HEK293 (cell line): ENCODE results near the gene CSK.

Experiments used
- CTCF ChIA-PET: fragments of 350-600 bp; formaldehyde crosslinking; extraction: SDS; loops from one replicate; lab custom pipeline; 2021; ENCODE audit warnings: antibody characterized with exemption; lab: Yijun Ruan, JAX
- POLR2A ChIA-PET: fragments of 300-600 bp; formaldehyde crosslinking; extraction: SDS; loops from one replicate; lab custom pipeline; 2020; ENCODE audit warnings: antibody characterized with exemption, inconsistent platforms; lab: Yijun Ruan, JAX
- H3K27ac ChIP-seq: fragments of 200-500 bp; sonication (Bioruptor generic); 2 replicates; pipeline ENCODE4 v1.5.1; 2014; ENCODE audit warnings: low read depth, low read length, control low read depth, inconsistent platforms; ENCODE audit errors: extremely low read depth
- H3K36me3 ChIP-seq, 2 experiments: fragments of 200-500 bp in 1 of 2; sonication (Bioruptor generic) in 1 of 2; 1 replicate in 1 of 2; 2 replicates in 1 of 2; pipeline ENCODE4 v1.5.1; 2014 to 2017; ENCODE audit warnings: inconsistent platforms in 2 of 2, low read length in 2 of 2; ENCODE audit not compliant: control insufficient read depth in 2 of 2, insufficient read depth in 1 of 2
- H3K4me1 ChIP-seq: fragments of 200-500 bp; sonication (Bioruptor generic); 2 replicates; pipeline ENCODE4 v1.5.1; 2014; ENCODE audit warnings: mild to moderate bottlenecking, low read length, inconsistent platforms; ENCODE audit not compliant: control insufficient read depth, insufficient read depth
- H3K4me3 ChIP-seq: 2 replicates; pipeline ENCODE4 v1.5.1; 2011; ENCODE audit warnings: low read depth, mild to moderate bottlenecking, control low read depth, low read length, moderate library complexity
- H3K9me3 ChIP-seq: fragments of 200-500 bp; sonication (Bioruptor generic); 2 replicates; pipeline ENCODE4 v1.5.1; 2014; ENCODE audit warnings: low read depth, low read length, inconsistent platforms; ENCODE audit not compliant: control insufficient read depth, insufficient read depth
- BCL11B ChIP-seq: fragments of 450-650 bp; formaldehyde crosslinking; IDR thresholded peaks from 2 replicates; pipeline ENCODE4 v1.5.1; 2016; ENCODE audit warnings: low read depth, missing biosample characterization, missing genetic modification characterization
- GLIS1 ChIP-seq: fragments of 450-650 bp; formaldehyde crosslinking; IDR thresholded peaks from 2 replicates; pipeline ENCODE4 v1.5.1; 2016; ENCODE audit warnings: missing biosample characterization, missing genetic modification characterization
- HOXC10 ChIP-seq: sonication (generic); formaldehyde crosslinking; IDR thresholded peaks from 2 replicates; pipeline ENCODE4 v1.8.1; 2023; ENCODE audit warnings: mild to moderate bottlenecking, missing genetic modification reagents
- KLF1 ChIP-seq: fragments of 450-650 bp; formaldehyde crosslinking; IDR thresholded peaks from 2 replicates; pipeline ENCODE4 v1.5.1; 2016; ENCODE audit warnings: missing biosample characterization, missing genetic modification characterization
- KLF10 ChIP-seq: fragments of 450-650 bp; IDR thresholded peaks from 2 replicates; pipeline ENCODE4 v1.5.1; 2018; ENCODE audit warnings: missing biosample characterization, mild to moderate bottlenecking, missing genetic modification characterization
- KLF9 ChIP-seq: fragments of 450-650 bp; formaldehyde crosslinking; IDR thresholded peaks from 2 replicates; pipeline ENCODE4 v1.5.1; 2016; ENCODE audit warnings: missing biosample characterization, missing genetic modification characterization, low read depth
- SP3 ChIP-seq: fragments of 450-650 bp; formaldehyde crosslinking; IDR thresholded peaks from 2 replicates; pipeline ENCODE4 v1.5.1; 2016; ENCODE audit warnings: missing biosample characterization, missing genetic modification characterization
- SP7 ChIP-seq: fragments of 450-650 bp; formaldehyde crosslinking; IDR thresholded peaks from 2 replicates; pipeline ENCODE4 v1.5.1; 2016; ENCODE audit warnings: missing biosample characterization, missing genetic modification characterization
- WT1 ChIP-seq: fragments of 450-650 bp; formaldehyde crosslinking; IDR thresholded peaks from 2 replicates; pipeline ENCODE4 v1.5.1; 2016; ENCODE audit warnings: missing biosample characterization, missing genetic modification characterization
- ZBTB48 ChIP-seq: fragments of 450-650 bp; formaldehyde crosslinking; IDR thresholded peaks from 2 replicates; pipeline ENCODE4 v1.5.1; 2016; ENCODE audit warnings: missing biosample characterization, missing genetic modification characterization
- ZFP3 ChIP-seq: fragments of 450-650 bp; formaldehyde crosslinking; IDR thresholded peaks from 2 replicates; pipeline ENCODE4 v1.5.1; 2016; ENCODE audit warnings: low read depth, missing biosample characterization, missing genetic modification characterization
- ZNF335 ChIP-seq: fragments of 450-650 bp; formaldehyde crosslinking; conservative IDR thresholded peaks from 2 replicates; pipeline ENCODE4 v1.5.1; 2016; ENCODE audit warnings: missing biosample characterization, missing genetic modification characterization
- ZNF366 ChIP-seq: fragments of 450-650 bp; formaldehyde crosslinking; conservative IDR thresholded peaks from 2 replicates; pipeline ENCODE4 v1.5.1; 2016; ENCODE audit warnings: missing biosample characterization, missing genetic modification characterization
- ZNF391 ChIP-seq: fragments of 450-650 bp; formaldehyde crosslinking; IDR thresholded peaks from 2 replicates; pipeline ENCODE4 v1.5.1; 2016; ENCODE audit warnings: low read depth, missing biosample characterization, missing genetic modification characterization, borderline replicate concordance
- ZNF404 ChIP-seq: fragments of 450-650 bp; formaldehyde crosslinking; IDR thresholded peaks from 2 replicates; pipeline ENCODE4 v1.5.1; 2017; ENCODE audit warnings: missing biosample characterization, missing genetic modification characterization
- ZNF629 ChIP-seq: fragments of 450-650 bp; formaldehyde crosslinking; IDR thresholded peaks from 2 replicates; pipeline ENCODE4 v1.5.1; 2017; ENCODE audit warnings: missing biosample characterization, missing genetic modification characterization
- ZNF660 ChIP-seq: fragments of 450-650 bp; IDR thresholded peaks from 2 replicates; pipeline ENCODE4 v1.5.1; 2018; ENCODE audit warnings: missing biosample characterization, mild to moderate bottlenecking, missing genetic modification characterization
- ZNF777 ChIP-seq: fragments of 450-650 bp; formaldehyde crosslinking; IDR thresholded peaks from 2 replicates; pipeline ENCODE4 v1.5.1; 2017; ENCODE audit warnings: missing biosample characterization, missing genetic modification characterization, borderline replicate concordance
- ZSCAN30 ChIP-seq: fragments of 450-650 bp; IDR thresholded peaks from 2 replicates; pipeline ENCODE4 v1.5.1; 2018; ENCODE audit warnings: missing biosample characterization, mild to moderate bottlenecking, missing genetic modification characterization, moderate library complexity
- TF ChIP-seq, protein P1 (sequence below): fragments of 450-650 bp; formaldehyde crosslinking; IDR thresholded peaks from 2 replicates; pipeline ENCODE4 v1.5.1; 2016; ENCODE audit warnings: missing biosample characterization, missing genetic modification characterization, borderline replicate concordance
- TF ChIP-seq, protein P2 (sequence below): fragments of 450-650 bp; formaldehyde crosslinking; IDR thresholded peaks from 2 replicates; pipeline ENCODE4 v1.5.1; 2016; ENCODE audit warnings: missing biosample characterization, missing genetic modification characterization
- TF ChIP-seq, protein P3 (sequence below): fragments of 450-650 bp; formaldehyde crosslinking; conservative IDR thresholded peaks from 2 replicates; pipeline ENCODE4 v1.5.1; 2016; ENCODE audit warnings: low read depth, missing biosample characterization, missing genetic modification characterization

The CSK gene

DNA sequence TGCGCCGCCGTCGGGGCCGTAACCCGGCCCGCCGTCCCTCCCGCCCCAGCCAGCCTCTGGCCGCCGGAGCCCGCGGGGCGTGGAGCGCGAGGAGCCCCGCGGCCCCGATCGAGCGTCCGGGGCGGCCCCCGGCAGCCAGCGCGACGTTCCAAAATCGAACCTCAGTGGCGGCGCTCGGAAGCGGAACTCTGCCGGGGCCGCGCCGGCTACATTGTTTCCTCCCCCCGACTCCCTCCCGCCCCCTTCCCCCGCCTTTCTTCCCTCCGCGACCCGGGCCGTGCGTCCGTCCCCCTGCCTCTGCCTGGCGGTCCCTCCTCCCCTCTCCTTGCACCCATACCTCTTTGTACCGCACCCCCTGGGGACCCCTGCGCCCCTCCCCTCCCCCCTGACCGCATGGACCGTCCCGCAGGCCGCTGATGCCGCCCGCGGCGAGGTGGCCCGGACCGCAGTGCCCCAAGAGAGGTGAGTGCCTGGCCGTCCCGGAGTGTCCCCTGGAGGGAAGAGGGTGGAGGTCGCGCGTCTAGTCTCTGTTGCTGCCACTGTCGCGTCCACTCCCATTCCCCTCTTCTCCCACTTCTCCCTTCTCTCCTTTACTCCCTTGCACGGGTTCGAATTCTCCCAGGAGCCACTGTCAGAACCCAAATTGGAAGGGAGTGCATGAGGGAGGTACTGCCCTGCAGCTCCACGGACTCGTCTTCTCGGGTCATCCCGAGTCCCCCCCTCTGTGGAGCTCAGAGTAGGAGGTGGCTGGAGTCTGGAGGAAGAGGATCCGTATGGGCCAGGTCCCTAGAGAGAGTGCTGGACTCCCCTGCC, 585 bp downstream of the CSK start (continued):
- TF ChIP-seq HOXC10 = no peak
- TF ChIP-seq ZNF335 (tag by site-specific recombination) = no peak

DNA sequence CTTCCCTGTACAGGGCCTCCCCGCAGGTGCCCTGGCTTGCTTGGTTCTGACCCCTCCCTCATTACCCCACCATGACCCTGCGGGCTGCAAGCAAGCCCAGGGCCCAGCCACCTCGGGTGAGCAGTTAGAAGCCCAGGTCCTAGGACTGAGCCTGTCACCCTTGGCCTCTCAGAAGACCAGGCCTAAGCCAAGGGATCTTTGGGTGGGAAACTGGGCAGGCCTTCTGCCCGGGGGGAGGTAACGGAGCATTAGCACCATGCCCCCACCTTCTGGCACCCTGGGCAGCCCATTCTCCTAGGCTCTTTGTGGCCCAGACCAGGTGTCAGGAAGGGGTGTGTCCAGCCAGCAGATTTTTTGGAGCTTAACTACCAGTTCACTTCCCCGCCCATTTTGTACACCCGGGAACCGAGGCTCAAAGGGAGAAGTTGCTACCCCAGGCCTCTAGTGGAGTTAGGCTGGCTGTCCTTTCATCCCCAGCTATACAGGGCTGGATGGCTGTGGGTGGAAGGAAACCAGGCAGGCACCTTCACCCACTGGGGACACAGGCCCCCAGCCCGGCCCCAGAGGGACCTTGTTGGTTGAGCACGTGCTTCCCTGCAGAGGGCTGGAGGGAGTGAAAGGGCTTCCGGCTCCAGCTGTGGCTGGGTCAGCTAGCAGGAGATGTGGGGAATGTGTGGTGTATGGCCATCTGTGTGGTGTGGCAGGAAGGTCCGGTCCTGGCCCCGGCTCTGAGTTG, 1.4 kb downstream of the CSK start:
- Histone ChIP-seq H3K4me1 (peaks cover 28% of the 10 kb centered on the region), H3K27ac (peak overlapping the region; percentile 70)
- CTCF ChIA-PET = interaction anchor here (0.6 to 25.7 kb wide), 13 partner anchors 6 to 416 kb away, joined by 3 to 649 read pairs (median 4); partner anchors contain the start of gene CSK
- TF ChIP-seq ZSCAN30 (tag by site-specific recombination) = 0 out of 2 replicates have a peak, but pooled peaks have one; percentile 8
- TF ChIP-seq ZFP3 (tag by site-specific recombination) = no peak
- TF ChIP-seq ZBTB48 = 0 out of 2 replicates have a peak, but pooled peaks have one; percentile 80
- peak; percentile 82 for TF ChIP-seq ZNF335 (tag by site-specific recombination)
- peak; percentile 79 for TF ChIP-seq KLF9 (tag by site-specific recombination)
- TF ChIP-seq BCL11B = peak; percentile 46; the same call in 1 of the 2 replicates
- peak; percentile 33; the same call in 1 of the 2 replicates for TF ChIP-seq ZNF366 (tag by site-specific recombination)
- peak; percentile 77 for TF ChIP-seq GLIS1 (tag by site-specific recombination)
- no peak for TF ChIP-seq ZNF404
- TF ChIP-seq, protein P1, sequence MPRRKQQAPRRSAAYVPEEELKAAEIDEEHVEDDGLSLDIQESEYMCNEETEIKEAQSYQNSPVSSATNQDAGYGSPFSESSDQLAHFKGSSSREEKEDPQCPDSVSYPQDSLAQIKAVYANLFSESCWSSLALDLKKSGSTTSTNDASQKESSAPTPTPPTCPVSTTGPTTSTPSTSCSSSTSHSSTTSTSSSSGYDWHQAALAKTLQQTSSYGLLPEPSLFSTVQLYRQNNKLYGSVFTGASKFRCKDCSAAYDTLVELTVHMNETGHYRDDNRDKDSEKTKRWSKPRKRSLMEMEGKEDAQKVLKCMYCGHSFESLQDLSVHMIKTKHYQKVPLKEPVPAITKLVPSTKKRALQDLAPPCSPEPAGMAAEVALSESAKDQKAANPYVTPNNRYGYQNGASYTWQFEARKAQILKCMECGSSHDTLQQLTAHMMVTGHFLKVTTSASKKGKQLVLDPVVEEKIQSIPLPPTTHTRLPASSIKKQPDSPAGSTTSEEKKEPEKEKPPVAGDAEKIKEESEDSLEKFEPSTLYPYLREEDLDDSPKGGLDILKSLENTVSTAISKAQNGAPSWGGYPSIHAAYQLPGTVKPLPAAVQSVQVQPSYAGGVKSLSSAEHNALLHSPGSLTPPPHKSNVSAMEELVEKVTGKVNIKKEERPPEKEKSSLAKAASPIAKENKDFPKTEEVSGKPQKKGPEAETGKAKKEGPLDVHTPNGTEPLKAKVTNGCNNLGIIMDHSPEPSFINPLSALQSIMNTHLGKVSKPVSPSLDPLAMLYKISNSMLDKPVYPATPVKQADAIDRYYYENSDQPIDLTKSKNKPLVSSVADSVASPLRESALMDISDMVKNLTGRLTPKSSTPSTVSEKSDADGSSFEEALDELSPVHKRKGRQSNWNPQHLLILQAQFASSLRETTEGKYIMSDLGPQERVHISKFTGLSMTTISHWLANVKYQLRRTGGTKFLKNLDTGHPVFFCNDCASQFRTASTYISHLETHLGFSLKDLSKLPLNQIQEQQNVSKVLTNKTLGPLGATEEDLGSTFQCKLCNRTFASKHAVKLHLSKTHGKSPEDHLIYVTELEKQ (tag by site-specific recombination) = 0 out of 2 replicates have a peak, but pooled peaks have one; percentile 25
- peak; percentile 86 for TF ChIP-seq KLF10 (tag by site-specific recombination)
- TF ChIP-seq ZNF629 (tag by site-specific recombination) = no peak
- 0 out of 2 replicates have a peak, but pooled peaks have one; percentile 17 for TF ChIP-seq ZNF391 (tag by site-specific recombination)
- TF ChIP-seq, protein P2, sequence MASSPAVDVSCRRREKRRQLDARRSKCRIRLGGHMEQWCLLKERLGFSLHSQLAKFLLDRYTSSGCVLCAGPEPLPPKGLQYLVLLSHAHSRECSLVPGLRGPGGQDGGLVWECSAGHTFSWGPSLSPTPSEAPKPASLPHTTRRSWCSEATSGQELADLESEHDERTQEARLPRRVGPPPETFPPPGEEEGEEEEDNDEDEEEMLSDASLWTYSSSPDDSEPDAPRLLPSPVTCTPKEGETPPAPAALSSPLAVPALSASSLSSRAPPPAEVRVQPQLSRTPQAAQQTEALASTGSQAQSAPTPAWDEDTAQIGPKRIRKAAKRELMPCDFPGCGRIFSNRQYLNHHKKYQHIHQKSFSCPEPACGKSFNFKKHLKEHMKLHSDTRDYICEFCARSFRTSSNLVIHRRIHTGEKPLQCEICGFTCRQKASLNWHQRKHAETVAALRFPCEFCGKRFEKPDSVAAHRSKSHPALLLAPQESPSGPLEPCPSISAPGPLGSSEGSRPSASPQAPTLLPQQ = peak; percentile 40
- TF ChIP-seq ZNF777 = no peak
- TF ChIP-seq KLF1 (tag by site-specific recombination) = peak; percentile 66
- TF ChIP-seq, protein P3, sequence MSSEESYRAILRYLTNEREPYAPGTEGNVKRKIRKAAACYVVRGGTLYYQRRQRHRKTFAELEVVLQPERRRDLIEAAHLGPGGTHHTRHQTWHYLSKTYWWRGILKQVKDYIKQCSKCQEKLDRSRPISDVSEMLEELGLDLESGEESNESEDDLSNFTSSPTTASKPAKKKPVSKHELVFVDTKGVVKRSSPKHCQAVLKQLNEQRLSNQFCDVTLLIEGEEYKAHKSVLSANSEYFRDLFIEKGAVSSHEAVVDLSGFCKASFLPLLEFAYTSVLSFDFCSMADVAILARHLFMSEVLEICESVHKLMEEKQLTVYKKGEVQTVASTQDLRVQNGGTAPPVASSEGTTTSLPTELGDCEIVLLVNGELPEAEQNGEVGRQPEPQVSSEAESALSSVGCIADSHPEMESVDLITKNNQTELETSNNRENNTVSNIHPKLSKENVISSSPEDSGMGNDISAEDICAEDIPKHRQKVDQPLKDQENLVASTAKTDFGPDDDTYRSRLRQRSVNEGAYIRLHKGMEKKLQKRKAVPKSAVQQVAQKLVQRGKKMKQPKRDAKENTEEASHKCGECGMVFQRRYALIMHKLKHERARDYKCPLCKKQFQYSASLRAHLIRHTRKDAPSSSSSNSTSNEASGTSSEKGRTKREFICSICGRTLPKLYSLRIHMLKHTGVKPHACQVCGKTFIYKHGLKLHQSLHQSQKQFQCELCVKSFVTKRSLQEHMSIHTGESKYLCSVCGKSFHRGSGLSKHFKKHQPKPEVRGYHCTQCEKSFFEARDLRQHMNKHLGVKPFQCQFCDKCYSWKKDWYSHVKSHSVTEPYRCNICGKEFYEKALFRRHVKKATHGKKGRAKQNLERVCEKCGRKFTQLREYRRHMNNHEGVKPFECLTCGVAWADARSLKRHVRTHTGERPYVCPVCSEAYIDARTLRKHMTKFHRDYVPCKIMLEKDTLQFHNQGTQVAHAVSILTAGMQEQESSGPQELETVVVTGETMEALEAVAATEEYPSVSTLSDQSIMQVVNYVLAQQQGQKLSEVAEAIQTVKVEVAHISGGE = peak; percentile 46
- TF ChIP-seq WT1 = 0 out of 2 replicates have a peak, but pooled peaks have one; percentile 20
- peak; percentile 61; the same call in 1 of the 2 replicates for TF ChIP-seq SP3
- TF ChIP-seq ZNF660 = peak; percentile 66; the same call in 1 of the 2 replicates
- TF ChIP-seq SP7 = peak; percentile 46; the same call in 1 of the 2 replicates

More for the DNA sequence above, 1.4 kb downstream of the CSK start:
- peaks cover 0 to 21% of the 10 kb centered on the region in 2 experiments; a peak in 1 of 3 replicates for H3K36me3 ChIP-seq
- peak overlapping the region; percentile 60 for H3K4me3 ChIP-seq
- H3K9me3 ChIP-seq = no peaks in the 10 kb centered on the region
- POLR2A ChIA-PET = interaction anchor here (1.0 to 1.1 kb wide), 2 partner anchors 10 to 13 kb away, joined by 3 to 5 read pairs; no protein-coding TSS in a partner anchor
